ENCODE data around the gene HOXB6. TPM values are rescaled to one million over a fixed set of nuclear protein-coding genes. Genes with fewer than 3 reads are reported as not detected.

Gene HOXB6
- 1 to 10 TPM in 2 of 4 donors, under 1 TPM in 2; 0.66 to 3.3 (median 1.2) TPM for total RNA-seq
- 1 to 10 TPM in 2 of 3 donors, under 1 TPM in 1; 0.80 to 1.6 (median 1.2) TPM for polyA plus RNA-seq
- long read RNA-seq, donor 1, partial matches to known transcripts: 2 of 2 reads
- long read RNA-seq, donor 1, other reads (novel, unspliced or antisense): 0 of 2 reads
- long read RNA-seq, donor 2, partial matches to known transcripts: 3 of 3 reads
- long read RNA-seq, donor 2, other reads (novel, unspliced or antisense): 0 of 3 reads

DNA sequence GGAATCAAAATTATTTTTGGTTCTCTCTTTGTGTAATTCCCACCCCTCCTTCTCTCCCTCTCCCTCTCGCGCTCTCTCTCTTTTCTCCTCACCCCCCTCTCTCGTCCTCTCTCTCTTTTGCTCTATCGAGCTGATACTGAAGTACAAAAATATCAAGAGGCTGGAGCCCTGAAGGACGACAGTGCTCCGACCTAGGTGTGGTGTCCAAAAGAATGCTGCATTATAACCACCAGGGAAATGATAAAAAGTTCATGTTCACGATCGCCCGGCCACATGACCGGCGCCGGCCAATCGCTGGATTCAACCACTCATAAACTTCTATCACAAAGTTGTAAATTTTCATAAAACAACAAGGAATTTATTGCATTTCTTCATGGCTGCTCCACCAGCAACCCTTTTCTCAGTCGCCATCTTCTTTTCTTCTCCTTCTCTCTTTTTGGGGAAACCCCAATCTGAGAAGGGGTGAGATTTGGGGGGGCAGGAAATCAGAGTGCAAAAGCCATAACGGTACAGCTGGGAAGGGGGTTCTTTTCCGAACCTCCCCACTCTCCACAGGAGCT, at the start of gene HOXB6:
Gene HOXB6, minus strand, starts transcription at position 217 of the 560 bp plus-strand sequence. CDS start 6,836 bp downstream, outside the sequence.
- WGBS, 3 donors: 6 to 10% (median 9%) methylated on average over 16 of the region's 16 CpGs
- no peak within 1 kb of the TSS for H3K27ac ChIP-seq
- DNase-seq (no peak), ATAC-seq (no peak)
- H3K36me3 ChIP-seq (ENCODE audit: insufficient read depth in 1 of 2, low read depth in 1 of 2): no peaks in the 10 kb centered on the region
- H3K4me1 ChIP-seq: peaks cover under 1% of the 10 kb centered on the region
- H3K9me3 ChIP-seq: no peaks in the 10 kb centered on the region
- intact Hi-C loops (cut with DNase I): no loop called here
- TF ChIP-seq CTCF (IDR thresholded peaks at IDR 0.05): no peak
- peaks cover 0 to 96% (median 49%) of the 10 kb centered on the region in 3 donors for H3K27me3 ChIP-seq (ENCODE audit: insufficient read depth in 3 of 3, low read length in 2 of 3)
- peak within 1 kb of the TSS; percentile 59 for H3K4me3 ChIP-seq

DNA sequence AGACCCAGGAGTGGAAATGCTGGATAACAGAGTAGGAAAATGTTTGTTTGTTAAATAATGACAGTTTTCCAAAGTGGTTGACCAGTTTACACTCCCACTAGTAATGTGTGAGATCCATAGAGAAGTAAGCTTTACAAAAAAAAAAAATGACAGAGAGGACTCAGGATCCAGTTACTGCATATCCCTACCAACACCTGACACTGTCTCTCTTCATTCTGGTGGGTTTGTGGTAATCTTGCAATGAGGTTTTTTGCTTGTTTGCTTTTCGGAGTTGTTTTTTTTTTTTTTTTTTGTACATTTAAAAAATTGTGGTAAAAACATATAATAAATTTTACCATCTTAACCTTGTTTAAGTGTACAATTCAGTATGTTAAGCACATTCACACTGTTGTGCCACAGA, 45.0 kb upstream of the HOXB6 start:
- WGBS, 3 donors: 43 to 58% (median 50%) methylated on average over 1 of the region's 1 CpG
- Histone ChIP-seq H3K27me3 (ENCODE audit: insufficient read depth in 3 of 3, low read length in 2 of 3) (peaks cover 10 to 78% (median 19%) of the 10 kb centered on the region in 3 donors), H3K36me3 (ENCODE audit: insufficient read depth in 1 of 2, low read depth in 1 of 2) (no peaks in the 10 kb centered on the region), H3K4me1 (no peaks in the 10 kb centered on the region), H3K9me3 (no peaks in the 10 kb centered on the region), H3K27ac (no peak overlapping the region), H3K4me3 (no peak overlapping the region)
- ATAC-seq: no peak
- DNase-seq: no peak
- TF ChIP-seq CTCF (IDR thresholded peaks at IDR 0.05): no peak
- intact Hi-C loops (cut with DNase I): no loop called here

DNA sequence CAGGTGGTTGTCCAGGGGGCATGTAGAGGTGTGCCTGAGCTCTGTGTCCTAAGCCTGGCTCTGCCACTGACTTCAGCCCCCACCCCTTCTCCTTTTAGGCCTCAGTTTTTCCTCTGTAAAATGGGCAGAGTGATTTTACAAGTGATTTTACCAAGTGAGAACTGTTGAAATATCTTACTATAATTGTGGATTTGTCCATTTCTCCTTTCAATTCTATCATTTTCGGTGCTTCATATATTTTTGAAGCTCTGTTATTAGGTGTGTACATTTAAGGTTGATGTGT, 43.1 kb upstream of the HOXB6 start:
- WGBS, 3 donors: 70 to 81% (median 77%) methylated on average over 1 of the region's 1 CpG
- H3K9me3 ChIP-seq: no peaks in the 10 kb centered on the region
- intact Hi-C loops (cut with DNase I): no loop called here
- no peak overlapping the region for H3K27ac ChIP-seq
- no peaks in the 10 kb centered on the region for H3K4me1 ChIP-seq
- ATAC-seq: no peak
- H3K27me3 ChIP-seq (ENCODE audit: insufficient read depth in 3 of 3, low read length in 2 of 3): peaks cover 10 to 96% (median 25%) of the 10 kb centered on the region in 3 donors
- no peak for TF ChIP-seq CTCF (IDR thresholded peaks at IDR 0.05)
- no peak for DNase-seq
- H3K36me3 ChIP-seq (ENCODE audit: insufficient read depth in 1 of 2, low read depth in 1 of 2): no peaks in the 10 kb centered on the region
- no peak overlapping the region for H3K4me3 ChIP-seq

DNA sequence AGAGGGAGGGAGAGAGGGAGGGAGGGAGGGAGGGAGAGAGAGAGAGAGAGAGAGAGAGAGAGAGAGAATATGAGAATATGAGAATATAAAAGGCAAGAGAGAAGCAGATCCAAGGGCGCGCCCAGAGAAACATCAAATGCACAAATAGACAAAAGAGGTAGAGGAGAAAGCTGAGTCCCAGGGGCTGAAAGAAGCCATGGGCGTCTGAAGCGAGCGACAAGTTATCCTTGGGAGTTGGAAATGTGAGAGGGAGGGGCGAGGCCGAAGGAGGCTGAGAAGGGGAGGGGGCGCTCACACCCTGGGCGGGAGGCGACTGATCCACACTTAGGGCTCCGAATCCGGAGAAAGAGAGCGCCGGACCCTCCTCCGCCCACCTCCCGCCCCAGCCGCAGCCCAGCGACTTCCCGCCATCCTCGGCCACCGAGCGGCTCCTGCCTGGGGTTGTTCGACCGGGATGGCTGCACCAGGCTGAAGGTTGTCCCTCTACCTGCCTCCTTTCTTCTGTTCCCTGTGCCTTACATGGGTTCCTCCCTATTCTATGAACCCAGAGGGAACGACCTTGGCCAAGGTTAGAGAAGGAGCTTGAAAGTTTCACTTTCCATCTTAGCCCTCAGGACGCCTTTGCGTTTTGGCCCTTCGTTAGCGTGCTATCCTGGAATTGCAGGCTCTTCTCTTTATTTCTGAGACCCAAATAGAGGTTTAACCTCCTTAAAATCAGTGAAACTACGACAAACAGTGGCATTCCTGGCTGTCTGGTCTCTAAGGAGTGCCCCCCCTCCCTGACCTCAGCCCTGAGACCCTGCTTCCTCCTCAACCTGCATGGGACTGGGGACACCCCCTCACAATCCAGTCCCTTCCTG, 42.5 kb upstream of the HOXB6 start:
- H3K27me3 ChIP-seq (ENCODE audit: insufficient read depth in 3 of 3, low read length in 2 of 3): peaks cover 10 to 98% (median 28%) of the 10 kb centered on the region in 3 donors

More for the DNA sequence above, 42.5 kb upstream of the HOXB6 start:
- peak overlapping the region; percentile 52 for H3K4me3 ChIP-seq
- H3K27ac ChIP-seq: no peak overlapping the region
- ATAC-seq (no peak), DNase-seq (no peak)
- intact Hi-C loops (cut with DNase I): no loop called here
- no peaks in the 10 kb centered on the region for H3K9me3 ChIP-seq
- no peak for TF ChIP-seq CTCF (IDR thresholded peaks at IDR 0.05)
- WGBS, 3 donors: 2% methylated on average over 26 to 30 of the region's 30 CpGs
- H3K36me3 ChIP-seq (ENCODE audit: insufficient read depth in 1 of 2, low read depth in 1 of 2): no peaks in the 10 kb centered on the region
- no peaks in the 10 kb centered on the region for H3K4me1 ChIP-seq

All from psoas muscle (tissue), 8 donors.